Liver (tissue), 3 donors: ENCODE results near the gene PBOV1.

ENCODE experiments used
- CTCF ChIP-seq: fragments of 150-350 bp; IDR thresholded peaks from 2 replicates; pipeline ENCODE4 v1.5.1; 2017; ENCODE audit warnings: improper control_type of control experiment, low read depth, low read length; ENCODE audit not compliant: missing input control
- SP1 ChIP-seq: IDR thresholded peaks from 2 replicates; pipeline ENCODE4 v1.6.1; 2018; ENCODE audit warnings: antibody characterized with exemption, mild to moderate bottlenecking
- donor health status: healthy.
- donor health status: healthy.

DNA sequence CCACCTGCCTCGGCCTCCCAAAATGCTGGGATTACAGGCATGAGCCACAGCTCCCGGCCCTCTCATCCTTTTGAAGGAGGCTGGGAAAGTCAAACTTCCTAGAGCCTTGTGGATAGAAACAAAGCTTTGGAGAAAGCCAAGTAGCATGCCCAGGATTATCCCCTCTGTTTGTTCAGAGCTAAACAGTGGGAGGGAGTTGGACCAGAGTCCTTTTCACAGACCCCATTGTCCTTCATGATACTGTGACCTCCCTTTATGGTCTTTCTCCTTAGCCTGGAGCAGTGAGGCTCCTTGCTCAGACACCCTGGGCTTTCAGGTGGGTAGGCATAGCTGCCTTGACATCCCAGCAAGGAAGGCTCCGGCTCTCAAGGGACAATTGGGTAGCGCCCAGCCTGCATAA lies 31.1 kb downstream of the PBOV1 start:
- TF ChIP-seq SP1, result no peak
- no peak for TF ChIP-seq CTCF
